ENCODE data around the gene OSBPL3. TPM values are rescaled to one million over a fixed set of nuclear protein-coding genes. Genes with fewer than 3 reads are reported as not detected.

Gene OSBPL3, protein sequence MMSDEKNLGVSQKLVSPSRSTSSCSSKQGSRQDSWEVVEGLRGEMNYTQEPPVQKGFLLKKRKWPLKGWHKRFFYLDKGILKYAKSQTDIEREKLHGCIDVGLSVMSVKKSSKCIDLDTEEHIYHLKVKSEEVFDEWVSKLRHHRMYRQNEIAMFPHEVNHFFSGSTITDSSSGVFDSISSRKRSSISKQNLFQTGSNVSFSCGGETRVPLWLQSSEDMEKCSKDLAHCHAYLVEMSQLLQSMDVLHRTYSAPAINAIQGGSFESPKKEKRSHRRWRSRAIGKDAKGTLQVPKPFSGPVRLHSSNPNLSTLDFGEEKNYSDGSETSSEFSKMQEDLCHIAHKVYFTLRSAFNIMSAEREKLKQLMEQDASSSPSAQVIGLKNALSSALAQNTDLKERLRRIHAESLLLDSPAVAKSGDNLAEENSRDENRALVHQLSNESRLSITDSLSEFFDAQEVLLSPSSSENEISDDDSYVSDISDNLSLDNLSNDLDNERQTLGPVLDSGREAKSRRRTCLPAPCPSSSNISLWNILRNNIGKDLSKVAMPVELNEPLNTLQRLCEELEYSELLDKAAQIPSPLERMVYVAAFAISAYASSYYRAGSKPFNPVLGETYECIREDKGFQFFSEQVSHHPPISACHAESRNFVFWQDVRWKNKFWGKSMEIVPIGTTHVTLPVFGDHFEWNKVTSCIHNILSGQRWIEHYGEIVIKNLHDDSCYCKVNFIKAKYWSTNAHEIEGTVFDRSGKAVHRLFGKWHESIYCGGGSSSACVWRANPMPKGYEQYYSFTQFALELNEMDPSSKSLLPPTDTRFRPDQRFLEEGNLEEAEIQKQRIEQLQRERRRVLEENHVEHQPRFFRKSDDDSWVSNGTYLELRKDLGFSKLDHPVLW
- total RNA-seq (2014; rRNA removed) (10.5 and 11.6 TPM in 2 replicates), Bru-seq, nascent RNA (percentile 80 among the genes with signal in this experiment), BruChase-seq, experiment 1, labeled RNA remaining after a 6-hour chase (percentile 68 among the genes with signal in this experiment), BruChase-seq, experiment 2, labeled RNA remaining after a 2-hour chase (percentile 76 among the genes with signal in this experiment)
- long read RNA-seq, full-length matches to known transcripts: 8 of 52 reads
- long read RNA-seq, partial matches to known transcripts: 18 of 52 reads
- long read RNA-seq, other reads (novel, unspliced or antisense): 26 of 52 reads

DNA sequence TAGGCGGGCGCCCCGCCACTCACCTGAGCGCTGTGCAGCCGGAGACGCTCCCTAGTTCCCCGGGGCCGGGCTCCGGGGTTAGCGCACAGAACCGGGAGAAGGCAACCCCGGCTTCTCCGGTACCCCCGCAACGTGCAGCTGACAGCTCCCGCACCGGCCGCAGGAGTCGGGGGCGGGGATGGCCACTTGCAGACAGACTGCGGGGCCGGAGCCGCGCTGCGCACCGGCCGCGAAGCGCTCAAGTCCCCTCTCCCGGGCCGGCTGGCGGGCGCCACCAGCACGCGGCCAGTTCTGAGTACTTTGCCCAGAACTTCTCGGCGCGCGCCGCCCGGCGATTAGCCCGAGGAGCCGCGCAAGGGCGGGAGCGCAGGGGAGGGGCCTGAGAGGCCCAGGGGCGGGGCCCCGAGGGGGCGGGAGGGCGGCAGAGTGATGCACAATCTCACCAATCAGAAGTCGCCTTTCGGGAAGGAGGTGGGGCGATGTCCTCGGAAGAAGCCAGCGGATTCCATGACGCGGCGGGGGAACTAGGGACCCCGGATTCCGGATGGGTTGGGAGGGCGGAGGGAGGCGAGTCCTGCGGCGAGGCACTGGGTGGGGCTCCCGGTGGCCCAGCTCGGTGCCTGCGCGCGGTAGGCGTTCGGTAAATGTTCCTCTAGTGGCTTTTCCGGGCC lies at the start of gene OSBPL3:
Gene OSBPL3, minus strand, starts transcription at position 316 of the 671 bp plus-strand sequence. CDS start 87,706 bp downstream, outside the sequence.
- H3K9ac ChIP-seq (ENCODE audit: low read length): peak within 1 kb of the TSS; percentile 88
- no peaks in the 10 kb centered on the region for H3F3A ChIP-seq (ENCODE audit: low read length, unreplicated experiment)
- no peaks in the 10 kb centered on the region for H3K27me3 ChIP-seq (ENCODE audit: low read length)
- H3K36me3 ChIP-seq (ENCODE audit: low read depth, low read length): no peaks in the 10 kb centered on the region
- no TSS peak for BruUV-seq (replicated peaks)
- peak; percentile 66 for ATAC-seq
- H3K79me2 ChIP-seq (ENCODE audit: low read length): peaks cover 49% of the 10 kb centered on the region
- H3K4me2 ChIP-seq (ENCODE audit: low read length): peak within 1 kb of the TSS; percentile 93
- H4K20me1 ChIP-seq (ENCODE audit: low read length): peaks cover 12% of the 10 kb centered on the region
- POLR2A ChIA-PET (ENCODE audit: unreplicated experiment): interaction anchor here (0.6 to 0.7 kb wide), 2 partner anchors 222 to 1710 kb away, joined by 5 to 6 read pairs; no protein-coding TSS in a partner anchor
- DNase-seq: peak; percentile 96
- no peaks in the 10 kb centered on the region for H3K9me2 ChIP-seq (replicated peaks; ENCODE audit: low read length)
- CTCF ChIA-PET: interaction anchor here (0.6 to 2.0 kb wide), 7 partner anchors 44 to 168 kb away, joined by 3 to 17 read pairs (median 6); no protein-coding TSS in a partner anchor
- H3K4me1 ChIP-seq (ENCODE audit: insufficient read depth, low read length): peaks cover 18% of the 10 kb centered on the region
- peak within 1 kb of the TSS; percentile 94 for H2AFZ ChIP-seq (ENCODE audit: low read length)
- TF ChIP-seq EZH2 (IDR thresholded peaks at IDR 0.05; ENCODE audit: low read length, unreplicated experiment): no peak
- TF ChIP-seq EZH2phosphoT487 (IDR thresholded peaks at IDR 0.05; ENCODE audit: borderline replicate concordance, low read length): no peak
- TF ChIP-seq, protein P1, sequence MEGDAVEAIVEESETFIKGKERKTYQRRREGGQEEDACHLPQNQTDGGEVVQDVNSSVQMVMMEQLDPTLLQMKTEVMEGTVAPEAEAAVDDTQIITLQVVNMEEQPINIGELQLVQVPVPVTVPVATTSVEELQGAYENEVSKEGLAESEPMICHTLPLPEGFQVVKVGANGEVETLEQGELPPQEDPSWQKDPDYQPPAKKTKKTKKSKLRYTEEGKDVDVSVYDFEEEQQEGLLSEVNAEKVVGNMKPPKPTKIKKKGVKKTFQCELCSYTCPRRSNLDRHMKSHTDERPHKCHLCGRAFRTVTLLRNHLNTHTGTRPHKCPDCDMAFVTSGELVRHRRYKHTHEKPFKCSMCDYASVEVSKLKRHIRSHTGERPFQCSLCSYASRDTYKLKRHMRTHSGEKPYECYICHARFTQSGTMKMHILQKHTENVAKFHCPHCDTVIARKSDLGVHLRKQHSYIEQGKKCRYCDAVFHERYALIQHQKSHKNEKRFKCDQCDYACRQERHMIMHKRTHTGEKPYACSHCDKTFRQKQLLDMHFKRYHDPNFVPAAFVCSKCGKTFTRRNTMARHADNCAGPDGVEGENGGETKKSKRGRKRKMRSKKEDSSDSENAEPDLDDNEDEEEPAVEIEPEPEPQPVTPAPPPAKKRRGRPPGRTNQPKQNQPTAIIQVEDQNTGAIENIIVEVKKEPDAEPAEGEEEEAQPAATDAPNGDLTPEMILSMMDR (conservative IDR thresholded peaks at IDR 0.05; ENCODE audit: low read depth, low read length): no peak
- H3K4me3 ChIP-seq (ENCODE audit: low read length): peak within 1 kb of the TSS; percentile 72
- H3K27ac ChIP-seq (ENCODE audit: low read length): peak within 1 kb of the TSS; percentile 62
- intact Hi-C loops (cut with micrococcal nuclease): loop anchor here (1.0 to 5.0 kb wide), 6 partner anchors 53 to 160 kb away; no protein-coding TSS in a partner anchor
- H3K9me3 ChIP-seq (ENCODE audit: low read length): no peaks in the 10 kb centered on the region

DNA sequence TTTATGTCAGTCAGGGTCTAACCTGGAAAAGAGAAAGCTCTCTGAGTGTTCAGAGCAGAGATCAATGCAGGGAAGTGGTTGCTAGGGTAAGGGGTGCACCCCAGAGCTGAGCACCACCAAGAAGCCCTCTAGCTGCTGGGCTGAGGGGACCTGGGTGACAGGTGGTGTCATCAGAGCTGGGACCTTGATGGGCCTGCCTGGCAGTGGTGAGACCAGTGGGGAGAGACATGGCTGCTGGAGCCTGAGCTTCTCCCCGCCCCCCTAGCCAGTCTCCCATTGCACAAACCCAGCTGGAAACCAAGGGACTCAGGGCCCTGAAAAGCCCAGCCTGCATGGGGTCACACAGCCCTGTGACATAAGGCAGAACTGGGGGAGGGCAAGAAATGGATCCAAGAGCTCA lies 49.1 kb upstream of the OSBPL3 start:
- DNase-seq (no peak), ATAC-seq (no peak)
- POLR2A ChIA-PET (ENCODE audit: unreplicated experiment): no interaction called here
- no peaks in the 10 kb centered on the region for H3K9me3 ChIP-seq (ENCODE audit: low read length)
- CTCF ChIA-PET: interaction anchor here (0.6 kb wide), 1 partner anchor 539 kb away, joined by 3 read pairs; no protein-coding TSS in a partner anchor
- peak overlapping the region; percentile 33 for H3K4me2 ChIP-seq (ENCODE audit: low read length)
- no TSS peak for BruUV-seq (replicated peaks)
- no peaks in the 10 kb centered on the region for H3K9me2 ChIP-seq (replicated peaks; ENCODE audit: low read length)
- H4K20me1 ChIP-seq (ENCODE audit: low read length): no peaks in the 10 kb centered on the region
- no peaks in the 10 kb centered on the region for H3K79me2 ChIP-seq (ENCODE audit: low read length)
- no peak overlapping the region for H3K4me3 ChIP-seq (ENCODE audit: low read length)
- H3K36me3 ChIP-seq (ENCODE audit: low read depth, low read length): no peaks in the 10 kb centered on the region
- peak overlapping the region; percentile 26 for H3K27ac ChIP-seq (ENCODE audit: low read length)
- H3K9ac ChIP-seq (ENCODE audit: low read length): no peak overlapping the region
- no peak overlapping the region for H2AFZ ChIP-seq (ENCODE audit: low read length)
- TF ChIP-seq, protein P1 (conservative IDR thresholded peaks at IDR 0.05; ENCODE audit: low read depth, low read length): no peak
- TF ChIP-seq EZH2phosphoT487 (IDR thresholded peaks at IDR 0.05; ENCODE audit: borderline replicate concordance, low read length) (no peak), EZH2 (IDR thresholded peaks at IDR 0.05; ENCODE audit: low read length, unreplicated experiment) (no peak)
- intact Hi-C loops (cut with micrococcal nuclease): no loop called here
- H3K27me3 ChIP-seq (ENCODE audit: low read length): no peaks in the 10 kb centered on the region
- no peaks in the 10 kb centered on the region for H3F3A ChIP-seq (ENCODE audit: low read length, unreplicated experiment)
- H3K4me1 ChIP-seq (ENCODE audit: insufficient read depth, low read length): peaks cover 44% of the 10 kb centered on the region
